ENCODE data around the gene CST9L. TPM values are rescaled to one million over a fixed set of nuclear protein-coding genes. Genes with fewer than 3 reads are reported as not detected.

The CST9L gene
- total RNA-seq, 1 donor from 2014 or later: not detected

GRCh38 chr20:23574977-23575376 is 6.7 kb upstream of the CST9L start:
- TF ChIP-seq CTCF (IDR thresholded peaks at IDR 0.05): no peak
- ATAC-seq: no peak
- Histone ChIP-seq H3K27ac (no peak overlapping the region), H3K4me3 (no peak overlapping the region), H3K4me1 (no peaks in the 10 kb centered on the region), H3K36me3 (no peaks in the 10 kb centered on the region), H3K9me3 (no peaks in the 10 kb centered on the region), H3K27me3 (ENCODE audit: low read depth) (no peaks in the 10 kb centered on the region)
- no peak for DNase-seq
- intact Hi-C loops (cut with DNase I): no loop called here

- H3K9me3 ChIP-seq: no peaks in the 10 kb centered on the region
- no peak for TF ChIP-seq CTCF (IDR thresholded peaks at IDR 0.05)
- H3K27ac ChIP-seq: no peak overlapping the region
- DNase-seq: no peak
- intact Hi-C loops (cut with DNase I): no loop called here
- H3K4me3 ChIP-seq: no peak overlapping the region
- no peaks in the 10 kb centered on the region for H3K36me3 ChIP-seq
- no peak for ATAC-seq
- no peaks in the 10 kb centered on the region for H3K4me1 ChIP-seq
- H3K27me3 ChIP-seq (ENCODE audit: low read depth): peaks cover 3% of the 10 kb centered on the region
Measured at GRCh38 chr20:23570178-23570760, 2.0 kb upstream of the CST9L start.

GRCh38 chr20:23569570-23569969 is 1.3 kb upstream of the CST9L start:
- TF ChIP-seq CTCF (IDR thresholded peaks at IDR 0.05): no peak
- peaks cover 3% of the 10 kb centered on the region for H3K27me3 ChIP-seq (ENCODE audit: low read depth)
- no peaks in the 10 kb centered on the region for H3K4me1 ChIP-seq
- no peak overlapping the region for H3K27ac ChIP-seq
- no peaks in the 10 kb centered on the region for H3K9me3 ChIP-seq
- no peak for ATAC-seq
- H3K4me3 ChIP-seq: no peak overlapping the region
- H3K36me3 ChIP-seq: no peaks in the 10 kb centered on the region
- DNase-seq: no peak
- intact Hi-C loops (cut with DNase I): no loop called here

- ATAC-seq (no peak), DNase-seq (no peak)
- no peaks in the 10 kb centered on the region for H3K9me3 ChIP-seq
- TF ChIP-seq CTCF (IDR thresholded peaks at IDR 0.05): no peak
- H3K36me3 ChIP-seq: no peaks in the 10 kb centered on the region
- peaks cover 3% of the 10 kb centered on the region for H3K27me3 ChIP-seq (ENCODE audit: low read depth)
- no peak overlapping the region for H3K4me3 ChIP-seq
- intact Hi-C loops (cut with DNase I): no loop called here
- H3K27ac ChIP-seq: no peak overlapping the region
- no peaks in the 10 kb centered on the region for H3K4me1 ChIP-seq
Measured at GRCh38 chr20:23568971-23569330, 667 bp upstream of the CST9L start.

GRCh38 chr20:23566199-23566932 is 1.9 kb downstream of the CST9L start:
- no peak for DNase-seq
- intact Hi-C loops (cut with DNase I): no loop called here

More at GRCh38 chr20:23566199-23566932, 1.9 kb downstream of the CST9L start:
- Histone ChIP-seq H3K9me3 (peaks cover 13% of the 10 kb centered on the region), H3K27me3 (ENCODE audit: low read depth) (peaks cover 3% of the 10 kb centered on the region), H3K4me1 (no peaks in the 10 kb centered on the region), H3K36me3 (no peaks in the 10 kb centered on the region), H3K27ac (no peak overlapping the region), H3K4me3 (no peak overlapping the region)
- no peak for ATAC-seq
- no peak for TF ChIP-seq CTCF (IDR thresholded peaks at IDR 0.05)

Measured in lower lobe of right lung (tissue), 2 donors.